Measurements from ENCODE around the gene RAPGEF4. TPM values are rescaled to one million over a fixed set of nuclear protein-coding genes. Genes with fewer than 3 reads are reported as not detected.

Gene RAPGEF4
- total RNA-seq, 2 experiments from 2014 or later = 0.23 to 0.40 TPM

DNA sequence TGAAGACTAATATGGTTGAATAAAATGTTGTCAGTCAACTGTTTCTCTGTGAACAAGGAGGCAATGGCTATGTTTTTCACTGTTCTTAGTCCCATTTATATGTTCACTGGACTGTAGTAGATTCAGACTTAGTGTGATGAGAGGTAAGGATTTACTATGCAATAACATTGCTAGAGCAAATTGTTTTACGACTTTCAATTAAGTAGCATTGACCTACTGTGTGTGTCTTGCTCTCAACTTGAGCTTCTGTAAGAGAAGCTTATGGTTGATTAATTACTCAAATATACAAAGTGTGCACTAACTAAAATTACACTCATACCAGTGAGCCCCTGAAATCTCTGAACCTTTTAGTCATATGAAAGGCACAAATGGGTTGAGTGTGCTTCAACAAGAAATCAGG, 168.6 kb downstream of the RAPGEF4 start:
- peaks cover 8% of the 10 kb centered on the region for H3K27me3 Mint-ChIP-seq
- no peaks in the 10 kb centered on the region for H3K9me3 Mint-ChIP-seq
- no peak for DNase-seq
- H3K4me3 Mint-ChIP-seq = no peak overlapping the region
- POLR2A ChIA-PET = no interaction called here
- H3K36me3 Mint-ChIP-seq (ENCODE audit: low read depth) = no peaks in the 10 kb centered on the region
- no peak overlapping the region for H3K27ac Mint-ChIP-seq
- no peaks in the 10 kb centered on the region for H3K4me1 Mint-ChIP-seq
- CTCF ChIA-PET = no interaction called here

DNA sequence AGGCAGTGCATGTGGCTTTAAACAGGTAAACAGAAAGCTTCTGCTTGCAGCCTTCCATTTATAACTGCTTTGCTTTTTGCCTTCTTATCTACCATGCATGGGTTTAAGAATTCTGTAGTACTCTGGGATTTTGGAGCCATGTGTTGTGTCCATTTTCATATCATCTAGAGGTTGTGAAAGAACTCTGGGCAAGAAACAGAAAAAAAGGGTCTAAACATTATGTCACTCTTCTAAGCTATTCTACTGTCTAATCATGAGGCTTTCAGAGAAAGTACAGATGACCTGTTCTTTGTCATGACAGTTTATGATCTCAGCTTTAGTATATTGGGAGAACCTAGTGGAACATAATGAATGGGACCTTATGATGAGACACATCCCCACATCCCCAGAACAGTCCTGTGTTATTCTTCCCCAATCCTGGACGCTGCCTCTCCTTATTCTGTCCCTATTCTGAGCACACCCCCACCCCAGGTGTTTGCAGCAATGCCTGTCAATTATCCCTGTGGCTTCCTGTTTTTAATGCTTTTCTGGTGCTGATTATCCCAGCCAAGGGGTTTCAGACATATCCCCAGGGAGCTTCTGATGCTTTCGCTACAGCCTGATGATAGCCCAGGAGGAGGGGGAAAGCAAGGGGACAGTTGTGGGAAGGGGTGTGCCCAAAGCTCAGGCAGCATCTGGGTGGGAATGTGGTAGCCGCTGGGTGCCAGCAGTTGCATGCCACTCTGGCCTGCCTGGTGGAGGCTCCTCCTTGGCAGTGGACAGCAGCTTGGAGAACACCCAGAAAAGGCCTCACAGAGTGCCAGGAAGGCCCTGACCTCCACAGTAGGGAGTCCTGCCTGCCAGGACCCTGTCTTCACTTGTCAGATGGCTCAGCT, 170.5 kb downstream of the RAPGEF4 start:
- ChIA-PET POLR2A (no interaction called here), CTCF (no interaction called here)
- Mint-ChIP-seq H3K4me1 (no peaks in the 10 kb centered on the region), H3K36me3 (ENCODE audit: low read depth) (no peaks in the 10 kb centered on the region), H3K9me3 (no peaks in the 10 kb centered on the region), H3K27me3 (peaks cover 6% of the 10 kb centered on the region), H3K4me3 (no peak overlapping the region), H3K27ac (no peak overlapping the region)
- no peak for DNase-seq

DNA sequence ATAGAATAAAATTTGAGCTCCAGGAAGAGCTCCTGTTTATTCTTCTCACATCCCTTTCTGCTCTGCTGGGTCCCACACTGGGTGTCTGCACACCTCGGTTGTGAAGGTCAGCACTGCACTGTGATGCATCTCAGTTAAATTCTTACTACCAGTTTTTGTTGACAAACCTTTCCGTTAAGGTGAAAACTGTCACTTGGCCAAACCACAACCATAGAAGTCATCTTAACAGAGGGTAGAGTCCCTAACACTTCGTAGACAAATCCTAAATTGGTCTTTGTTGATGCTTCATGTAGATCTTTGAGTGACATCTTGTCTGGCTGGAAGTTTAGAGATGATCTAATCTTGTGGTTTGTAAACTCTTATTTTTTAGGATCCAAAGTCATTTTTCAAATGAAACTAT, 172.6 kb downstream of the RAPGEF4 start:
- Mint-ChIP-seq H3K4me3 (no peak overlapping the region), H3K9me3 (no peaks in the 10 kb centered on the region), H3K4me1 (no peaks in the 10 kb centered on the region), H3K36me3 (ENCODE audit: low read depth) (no peaks in the 10 kb centered on the region), H3K27me3 (peaks cover 4% of the 10 kb centered on the region), H3K27ac (no peak overlapping the region)
- DNase-seq = no peak
- CTCF ChIA-PET = no interaction called here
- POLR2A ChIA-PET = no interaction called here

DNA sequence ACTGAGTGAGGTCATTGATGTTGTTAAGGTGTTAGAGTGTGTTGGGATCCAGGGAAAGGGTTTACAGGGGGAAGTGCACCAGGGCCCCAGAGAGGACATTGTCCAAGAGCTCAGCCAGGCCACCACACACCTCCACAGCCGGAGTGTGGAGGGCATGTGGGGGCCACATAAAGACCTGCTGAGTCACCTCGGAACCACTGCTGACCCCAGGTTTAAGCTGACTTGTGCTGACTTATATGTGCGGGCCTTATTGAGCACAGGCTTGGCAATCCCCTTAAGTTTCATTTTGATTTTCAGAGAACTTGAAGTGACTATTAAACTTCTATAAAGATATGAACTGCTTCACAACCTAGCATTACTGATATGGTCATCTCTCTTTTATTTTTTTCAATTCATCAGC, 173.8 kb downstream of the RAPGEF4 start:
- no peaks in the 10 kb centered on the region for H3K36me3 Mint-ChIP-seq (ENCODE audit: low read depth)
- CTCF ChIA-PET = no interaction called here
- POLR2A ChIA-PET = no interaction called here
- H3K4me3 Mint-ChIP-seq = no peak overlapping the region
- no peaks in the 10 kb centered on the region for H3K9me3 Mint-ChIP-seq
- H3K27ac Mint-ChIP-seq = no peak overlapping the region
- no peak for DNase-seq
- H3K27me3 Mint-ChIP-seq = peaks cover 12% of the 10 kb centered on the region
- no peaks in the 10 kb centered on the region for H3K4me1 Mint-ChIP-seq

DNA sequence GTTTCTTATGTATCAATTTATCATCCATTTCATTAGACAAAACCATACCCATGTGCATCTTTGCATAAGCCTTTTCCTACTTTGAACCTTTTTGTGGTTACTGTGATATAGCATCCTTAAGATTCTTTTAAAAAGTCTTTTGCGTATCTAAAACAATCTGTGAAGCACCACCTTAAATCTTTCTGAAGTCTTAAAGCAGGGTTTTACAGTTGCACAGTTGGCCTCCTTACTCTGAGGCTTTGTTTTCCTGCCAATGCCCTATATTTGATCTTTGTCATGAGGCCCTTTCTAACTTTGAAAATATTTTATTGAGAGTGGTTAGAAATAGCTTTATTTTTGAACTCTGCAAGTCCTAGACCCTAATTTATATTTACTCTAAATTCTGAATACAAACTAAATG, 176.6 kb downstream of the RAPGEF4 start:
- ChIA-PET POLR2A (no interaction called here), CTCF (no interaction called here)

DNA sequence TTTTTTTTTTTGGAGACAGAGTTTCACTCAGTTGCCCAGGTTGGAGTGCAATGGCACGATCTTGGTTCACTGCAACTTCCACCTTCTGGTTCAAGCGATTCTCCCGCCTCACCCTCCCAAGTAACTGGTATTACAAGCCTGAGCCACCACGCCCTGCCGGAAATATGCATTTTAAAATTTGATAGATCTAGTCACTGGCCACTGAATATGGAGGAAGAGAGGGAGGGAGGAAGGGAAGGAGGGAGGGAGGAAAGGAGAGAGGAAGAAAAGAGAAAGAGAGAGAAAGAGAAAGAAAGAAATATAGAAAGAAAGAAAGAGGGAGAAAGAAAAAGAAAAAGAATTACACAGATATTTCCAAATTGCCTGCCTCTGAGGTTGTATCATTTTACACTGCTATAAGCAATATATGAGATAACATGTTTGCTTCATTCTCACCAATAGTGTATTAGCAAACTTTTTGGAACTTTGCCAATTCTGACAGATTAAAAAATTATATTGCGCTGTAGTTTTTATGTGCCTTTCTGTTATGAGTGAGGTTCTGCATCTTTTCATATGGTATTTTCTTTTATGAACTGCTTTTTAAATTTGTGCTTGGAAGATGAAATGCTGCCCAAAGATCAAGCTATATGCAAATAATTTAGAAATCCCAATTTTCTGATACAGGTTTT, 178.8 kb downstream of the RAPGEF4 start:
- CTCF ChIA-PET = no interaction called here

More for the DNA sequence above, 176.6 kb downstream of the RAPGEF4 start:
- no peaks in the 10 kb centered on the region for H3K36me3 Mint-ChIP-seq (ENCODE audit: low read depth)
- no peaks in the 10 kb centered on the region for H3K9me3 Mint-ChIP-seq
- H3K4me3 Mint-ChIP-seq = no peak overlapping the region
- no peak overlapping the region for H3K27ac Mint-ChIP-seq
- no peak for DNase-seq
- H3K4me1 Mint-ChIP-seq = no peaks in the 10 kb centered on the region
- peaks cover 15% of the 10 kb centered on the region for H3K27me3 Mint-ChIP-seq

DNA sequence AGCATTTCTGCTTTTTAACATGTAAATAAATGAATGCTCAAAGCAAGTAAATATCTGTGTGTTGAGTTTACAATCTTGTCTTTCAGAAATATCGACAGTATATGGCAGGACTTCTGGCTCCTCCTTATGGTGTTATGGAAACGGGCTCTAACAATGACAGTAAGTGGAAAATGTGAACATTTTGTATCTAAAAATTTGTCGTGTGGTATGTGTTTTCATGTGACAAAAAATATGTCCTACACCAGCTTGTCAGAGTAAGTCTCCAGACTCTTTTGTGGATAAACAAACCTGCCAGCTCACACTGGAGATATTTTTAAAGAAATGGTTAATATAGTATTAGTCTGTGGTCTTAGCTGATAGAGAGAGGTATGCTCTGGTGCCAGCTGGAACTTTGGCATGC, 182.1 kb downstream of the RAPGEF4 start:
- Mint-ChIP-seq H3K36me3 (ENCODE audit: low read depth) (no peaks in the 10 kb centered on the region), H3K4me1 (no peaks in the 10 kb centered on the region), H3K27me3 (peaks cover 33% of the 10 kb centered on the region), H3K4me3 (no peak overlapping the region), H3K9me3 (no peaks in the 10 kb centered on the region), H3K27ac (no peak overlapping the region)
- CTCF ChIA-PET = interaction anchor here (1.2 kb wide), 1 partner anchor 14 kb away, joined by 3 read pairs; no protein-coding TSS in a partner anchor
- POLR2A ChIA-PET = no interaction called here
- no peak for DNase-seq

More for the DNA sequence above, 178.8 kb downstream of the RAPGEF4 start:
- POLR2A ChIA-PET = no interaction called here
- Mint-ChIP-seq H3K27me3 (peaks cover 18% of the 10 kb centered on the region), H3K4me1 (no peaks in the 10 kb centered on the region), H3K36me3 (ENCODE audit: low read depth) (no peaks in the 10 kb centered on the region), H3K9me3 (no peaks in the 10 kb centered on the region), H3K27ac (no peak overlapping the region), H3K4me3 (no peak overlapping the region)
- no peak for DNase-seq

DNA sequence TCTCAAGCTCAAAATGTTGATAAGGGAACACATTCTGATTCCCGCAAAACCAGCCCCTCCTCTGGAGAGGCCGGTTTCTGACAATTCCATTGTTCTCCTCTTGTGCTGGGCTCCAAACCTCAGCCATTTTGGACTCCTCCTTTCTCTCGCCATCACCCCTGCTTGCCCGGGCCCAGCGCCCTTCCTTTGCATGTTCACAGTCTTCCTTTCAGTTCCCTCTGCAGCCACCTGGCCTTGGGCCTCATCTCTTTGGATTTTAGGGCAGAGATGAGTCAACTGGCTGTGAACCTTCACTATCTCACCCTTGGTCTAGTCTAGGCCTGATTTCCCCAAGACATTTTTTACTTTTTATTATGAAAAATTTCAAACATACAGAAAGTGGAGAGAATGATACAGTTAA, 184.1 kb downstream of the RAPGEF4 start:
- no peaks in the 10 kb centered on the region for H3K9me3 Mint-ChIP-seq
- POLR2A ChIA-PET = no interaction called here
- no peak for DNase-seq
- CTCF ChIA-PET = no interaction called here
- peaks cover 24% of the 10 kb centered on the region for H3K27me3 Mint-ChIP-seq
- no peaks in the 10 kb centered on the region for H3K4me1 Mint-ChIP-seq
- H3K4me3 Mint-ChIP-seq = no peak overlapping the region
- no peak overlapping the region for H3K27ac Mint-ChIP-seq
- H3K36me3 Mint-ChIP-seq (ENCODE audit: low read depth) = no peaks in the 10 kb centered on the region

DNA sequence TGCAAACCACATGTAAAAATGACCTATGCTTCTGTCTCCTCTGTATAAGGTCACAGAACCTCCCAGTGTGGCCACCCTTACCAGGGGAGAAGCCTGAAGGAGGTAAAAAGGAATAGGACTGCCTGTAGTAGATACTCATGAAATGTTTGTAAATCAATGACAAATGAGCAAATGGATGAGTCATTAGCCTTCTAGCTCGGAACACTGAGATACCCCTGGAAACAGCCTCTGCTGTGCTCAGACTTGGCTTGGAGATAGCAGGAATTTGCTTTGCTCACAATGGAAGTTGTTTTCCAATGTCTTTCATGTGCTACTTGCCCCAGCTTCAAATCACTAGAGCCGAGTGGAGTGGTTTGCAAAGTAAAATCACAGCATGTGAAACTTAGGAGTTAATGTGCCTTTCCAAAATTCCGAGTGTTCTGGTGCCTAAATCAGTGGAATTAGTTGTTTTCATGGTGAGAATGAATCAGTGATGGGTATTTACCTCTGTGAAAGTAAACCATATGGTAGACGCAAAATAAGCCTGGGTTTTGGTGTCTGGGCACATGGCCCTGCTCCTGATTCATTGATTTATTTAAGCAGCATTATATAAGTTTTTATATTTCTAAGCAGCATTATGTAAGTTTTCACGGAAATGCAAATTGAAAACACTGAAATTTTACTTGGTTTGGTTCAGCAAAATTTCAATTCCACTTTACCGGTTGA, 186.0 kb downstream of the RAPGEF4 start:
- Mint-ChIP-seq H3K9me3 (no peaks in the 10 kb centered on the region), H3K4me3 (no peak overlapping the region), H3K36me3 (ENCODE audit: low read depth) (no peaks in the 10 kb centered on the region), H3K27ac (no peak overlapping the region), H3K4me1 (no peaks in the 10 kb centered on the region), H3K27me3 (peaks cover 24% of the 10 kb centered on the region)
- ChIA-PET POLR2A (no interaction called here), CTCF (interaction anchor here (0.8 kb wide), 1 partner anchor 10 kb away, joined by 3 read pairs; no protein-coding TSS in a partner anchor)
- no peak for DNase-seq

DNA sequence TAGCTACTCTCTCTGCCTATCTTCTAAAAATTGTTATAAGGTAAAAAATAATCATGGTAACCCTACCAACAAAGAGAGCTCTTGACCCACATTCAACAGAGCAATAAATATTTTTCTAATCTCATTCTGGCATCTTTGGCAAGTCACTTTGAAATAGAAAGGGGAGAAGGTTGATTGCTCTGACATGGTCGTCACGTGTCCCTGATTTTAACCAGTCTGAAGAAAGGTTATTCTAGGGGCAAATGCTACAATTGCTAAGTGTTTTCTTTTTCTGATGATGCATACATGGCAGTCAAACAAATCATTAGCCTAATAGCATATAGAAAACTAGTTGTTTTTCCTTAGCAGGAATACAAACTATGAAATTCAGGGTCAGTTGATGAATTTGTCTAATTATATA, 186.7 kb downstream of the RAPGEF4 start:
- ChIA-PET POLR2A (no interaction called here), CTCF (interaction anchor here (1.0 kb wide), 1 partner anchor 10 kb away, joined by 5 read pairs; no protein-coding TSS in a partner anchor)
- Mint-ChIP-seq H3K36me3 (ENCODE audit: low read depth) (no peaks in the 10 kb centered on the region), H3K27me3 (peaks cover 24% of the 10 kb centered on the region), H3K27ac (no peak overlapping the region), H3K9me3 (no peaks in the 10 kb centered on the region), H3K4me3 (no peak overlapping the region), H3K4me1 (no peaks in the 10 kb centered on the region)
- DNase-seq = no peak

DNA sequence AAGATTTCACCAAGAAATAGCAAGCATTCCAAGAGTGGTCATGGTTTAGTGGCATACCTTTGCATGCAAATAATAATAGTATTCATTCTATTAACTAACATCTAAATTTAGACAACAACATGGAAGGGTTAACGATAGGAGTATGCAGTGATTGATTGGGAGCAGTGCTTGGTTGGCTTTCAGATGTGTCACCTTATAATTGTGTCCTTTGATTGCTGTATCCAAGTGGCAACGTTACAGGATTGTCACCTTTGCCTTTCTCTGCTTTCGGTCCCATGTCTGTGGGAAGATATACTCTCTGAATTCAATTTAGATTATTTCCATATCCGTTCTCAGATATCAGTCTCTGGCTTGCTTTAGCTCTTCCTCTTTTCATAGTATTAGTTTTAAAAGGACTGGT, 187.2 kb downstream of the RAPGEF4 start:
- Mint-ChIP-seq H3K27me3 (peaks cover 26% of the 10 kb centered on the region), H3K4me3 (no peak overlapping the region), H3K36me3 (ENCODE audit: low read depth) (no peaks in the 10 kb centered on the region), H3K27ac (no peak overlapping the region), H3K9me3 (no peaks in the 10 kb centered on the region), H3K4me1 (no peaks in the 10 kb centered on the region)
- ChIA-PET CTCF (interaction anchor here (1.0 kb wide), 1 partner anchor 9 kb away, joined by 5 read pairs; no protein-coding TSS in a partner anchor), POLR2A (no interaction called here)
- DNase-seq = no peak

DNA sequence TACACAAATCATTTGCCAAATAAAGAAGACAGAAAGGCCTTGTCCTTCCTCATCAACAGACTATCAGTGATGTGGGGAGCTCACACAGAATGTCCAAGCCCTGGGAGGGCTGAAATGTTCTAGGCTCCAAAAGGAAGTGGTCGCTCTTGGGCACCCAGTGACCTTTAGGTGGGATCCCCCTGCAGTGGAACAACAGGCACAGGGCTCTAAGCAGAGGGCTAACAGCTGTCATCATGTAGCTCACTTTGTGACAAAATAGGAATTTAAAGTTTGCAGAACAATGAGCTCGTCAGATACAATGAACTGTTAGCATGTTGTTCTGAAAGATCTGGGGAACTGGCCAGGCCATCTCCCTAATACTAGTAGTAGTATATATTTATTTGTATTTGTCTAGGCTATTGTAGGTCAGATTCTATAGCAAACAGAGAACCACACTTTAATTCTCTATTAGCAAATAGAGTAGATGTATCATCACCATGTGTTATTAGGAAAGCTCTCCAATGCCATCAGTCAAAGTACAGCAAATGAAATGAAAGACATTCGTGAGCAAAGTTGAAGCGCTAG, 188.5 kb downstream of the RAPGEF4 start:
- ChIA-PET POLR2A (no interaction called here), CTCF (interaction anchor here (1.2 kb wide), 1 partner anchor 9 kb away, joined by 5 read pairs; no protein-coding TSS in a partner anchor)

DNA sequence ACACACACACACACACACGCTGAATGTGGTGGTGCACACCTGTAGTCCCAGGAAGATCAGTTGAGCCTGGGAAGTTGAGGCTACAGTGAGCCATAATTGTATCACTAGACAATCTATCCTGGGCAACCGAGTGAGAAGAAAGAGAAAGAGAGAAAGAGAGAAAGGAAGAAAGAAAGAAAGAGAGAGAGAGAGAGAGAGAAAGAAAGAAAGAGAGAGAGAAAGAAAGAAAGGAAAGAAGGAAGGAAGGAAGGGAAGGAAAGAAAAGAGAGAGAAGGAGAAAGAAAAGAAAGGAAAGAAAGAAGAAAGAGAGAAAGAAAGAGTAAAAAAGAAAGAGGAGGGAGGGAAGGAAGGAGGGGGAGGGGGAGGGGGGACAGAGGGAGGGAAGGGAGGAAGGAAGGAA, 190.0 kb downstream of the RAPGEF4 start:
- Mint-ChIP-seq H3K9me3 (no peaks in the 10 kb centered on the region), H3K27ac (no peak overlapping the region), H3K4me1 (no peaks in the 10 kb centered on the region), H3K27me3 (peaks cover 35% of the 10 kb centered on the region), H3K36me3 (ENCODE audit: low read depth) (no peaks in the 10 kb centered on the region), H3K4me3 (no peak overlapping the region)
- POLR2A ChIA-PET = no interaction called here
- no peak for DNase-seq
- CTCF ChIA-PET = interaction anchor here (0.6 kb wide), 1 partner anchor 151 kb away, joined by 3 read pairs; no protein-coding TSS in a partner anchor

More for the DNA sequence above, 188.5 kb downstream of the RAPGEF4 start:
- no peaks in the 10 kb centered on the region for H3K36me3 Mint-ChIP-seq (ENCODE audit: low read depth)
- DNase-seq = no peak
- no peaks in the 10 kb centered on the region for H3K4me1 Mint-ChIP-seq
- no peaks in the 10 kb centered on the region for H3K9me3 Mint-ChIP-seq
- H3K27me3 Mint-ChIP-seq = peaks cover 30% of the 10 kb centered on the region
- H3K27ac Mint-ChIP-seq = no peak overlapping the region
- no peak overlapping the region for H3K4me3 Mint-ChIP-seq
